Cortex of kidney (tissue), 1 donor: ENCODE measurements around the gene IL2RA.
"Not testable (repeated sequence)": the region's sequence is repeated elsewhere in the genome, so short reads cannot be mapped to it uniquely, and the experiment has no call there.

Source experiments
- DNase-seq: peaks from one replicate; lab custom pipeline; 2025; lab: John Stamatoyannopoulos, UW

IL2RA gene

GRCh38 chr10:6056411-6057135 lies 5.6 kb downstream of the IL2RA start:
- DNase-seq = no peak

- DNase-seq = no peak
These were observed 6.2 kb downstream of the IL2RA start for GRCh38 chr10:6055929-6056328.

- DNase-seq = no peak
These were observed 7.3 kb downstream of the IL2RA start for GRCh38 chr10:6054884-6055283.

GRCh38 chr10:6053816-6054631 lies 8.1 kb downstream of the IL2RA start:
- no peak for DNase-seq

- no peak for DNase-seq
These were observed 8.9 kb downstream of the IL2RA start for GRCh38 chr10:6053303-6053702.

- no peak for DNase-seq
These were observed 9.6 kb downstream of the IL2RA start for GRCh38 chr10:6052247-6053221.

GRCh38 chr10:6050801-6051445 lies 11.2 kb downstream of the IL2RA start:
- no peak for DNase-seq

GRCh38 chr10:6049031-6049400 lies 13.2 kb downstream of the IL2RA start:
- DNase-seq = no peak

GRCh38 chr10:6048281-6049030 lies 13.7 kb downstream of the IL2RA start:
- DNase-seq = no peak

- DNase-seq = no peak
These were observed 14.3 kb downstream of the IL2RA start for GRCh38 chr10:6047847-6048246.

GRCh38 chr10:6046773-6047611 lies 15.2 kb downstream of the IL2RA start:
- DNase-seq = no peak

- DNase-seq = no peak
These were observed 16.0 kb downstream of the IL2RA start for GRCh38 chr10:6045878-6046772.

- no peak for DNase-seq
These were observed 16.8 kb downstream of the IL2RA start for GRCh38 chr10:6045314-6045848.

- no peak for DNase-seq
These were observed 17.3 kb downstream of the IL2RA start for GRCh38 chr10:6044751-6045313.

- no peak for DNase-seq
These were observed 18.1 kb downstream of the IL2RA start for GRCh38 chr10:6044060-6044459.

- not testable (repeated sequence) for DNase-seq
These were observed 18.8 kb downstream of the IL2RA start for GRCh38 chr10:6043377-6043776.

GRCh38 chr10:6040205-6040604 lies 22.0 kb downstream of the IL2RA start:
- DNase-seq = no peak

GRCh38 chr10:6039711-6040110 lies 22.5 kb downstream of the IL2RA start:
- no peak for DNase-seq
